ENCODE measurements around the gene TBC1D9.

TBC1D9 gene

DNA sequence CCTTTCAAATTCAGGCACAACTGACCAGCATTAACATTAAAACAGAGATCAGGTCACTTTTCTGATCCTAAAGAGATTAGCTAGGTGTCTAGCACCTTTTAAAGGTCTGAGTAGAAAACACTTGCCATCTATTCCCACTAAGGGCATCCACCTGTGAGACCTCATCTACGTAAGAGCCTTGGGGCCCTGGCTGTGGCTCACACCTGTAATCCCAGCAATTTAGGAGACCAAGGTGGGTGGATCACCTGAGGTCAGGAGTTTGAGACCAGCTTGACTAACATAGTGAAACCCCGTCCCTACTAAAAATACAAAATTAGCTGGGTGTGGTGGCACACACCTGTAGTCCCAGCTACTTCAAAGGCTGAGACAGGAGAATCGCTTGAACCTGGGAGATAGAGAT is 11.8 kb downstream of the TBC1D9 start:
- Histone ChIP-seq H2AFZ (ENCODE audit: low read length) (no peak overlapping the region), H3K27me3 (ENCODE audit: control insufficient read depth in 3 of 3, insufficient read depth in 3 of 3, low read depth in 1 of 3, low read length in 3 of 3) (no peaks in the 10 kb centered on the region), H3K4ac (ENCODE audit: low read length) (no peak overlapping the region), H4K91ac (ENCODE audit: low read depth, low read length, poor library complexity) (no peak overlapping the region), H3K4me3 (ENCODE audit: low read length in 2 of 2) (no peak overlapping the region), H3K36me3 (replicated peaks in 1 of 2; ENCODE audit: control insufficient read depth in 2 of 2, insufficient read depth in 2 of 2, low read length in 2 of 2) (no peaks in the 10 kb centered on the region), H2BK120ac (ENCODE audit: low read depth, low read length) (no peak overlapping the region), H3K79me1 (ENCODE audit: low read depth, low read length) (peaks cover 2% of the 10 kb centered on the region), H3K18ac (ENCODE audit: low read length) (no peak overlapping the region), H3K27ac (replicated peaks; ENCODE audit: low read length) (no peak overlapping the region), H2BK12ac (ENCODE audit: low read length) (no peak overlapping the region), H3K4me2 (ENCODE audit: insufficient read depth, low read length, poor library complexity, severe bottlenecking) (no peak overlapping the region), H4K8ac (ENCODE audit: low read depth, low read length) (no peak overlapping the region), H2BK15ac (ENCODE audit: low read length) (no peak overlapping the region), H3K9me3 (replicated peaks in 1 of 2; ENCODE audit: control insufficient read depth in 2 of 2, insufficient read depth in 1 of 2, low read depth in 1 of 2, low read length in 2 of 2) (peaks cover 0 to 3% of the 10 kb centered on the region in 2 donors), H3K9ac (ENCODE audit: low read depth, low read length, poor library complexity) (no peak overlapping the region), H3K14ac (ENCODE audit: low read length) (no peak overlapping the region), H3K4me1 (ENCODE audit: control insufficient read depth in 2 of 2, insufficient read depth in 1 of 2, low read depth in 1 of 2, low read length in 2 of 2) (peaks cover 5 to 7% of the 10 kb centered on the region in 2 donors), H2BK5ac (ENCODE audit: low read length) (no peak overlapping the region), H3K23ac (ENCODE audit: low read depth, low read length, poor library complexity) (no peak overlapping the region), H2AK5ac (ENCODE audit: low read depth, low read length) (no peak overlapping the region)
- WGBS, 2 donors (ENCODE audit: extremely low coverage in 2 of 2, insufficient read length in 2 of 2, insufficient replicate concordance in 1 of 2) = no CpG with 5 or more reads among the region's 3 CpGs
- DNase-seq (ENCODE audit: low spot score) = no peak

DNA sequence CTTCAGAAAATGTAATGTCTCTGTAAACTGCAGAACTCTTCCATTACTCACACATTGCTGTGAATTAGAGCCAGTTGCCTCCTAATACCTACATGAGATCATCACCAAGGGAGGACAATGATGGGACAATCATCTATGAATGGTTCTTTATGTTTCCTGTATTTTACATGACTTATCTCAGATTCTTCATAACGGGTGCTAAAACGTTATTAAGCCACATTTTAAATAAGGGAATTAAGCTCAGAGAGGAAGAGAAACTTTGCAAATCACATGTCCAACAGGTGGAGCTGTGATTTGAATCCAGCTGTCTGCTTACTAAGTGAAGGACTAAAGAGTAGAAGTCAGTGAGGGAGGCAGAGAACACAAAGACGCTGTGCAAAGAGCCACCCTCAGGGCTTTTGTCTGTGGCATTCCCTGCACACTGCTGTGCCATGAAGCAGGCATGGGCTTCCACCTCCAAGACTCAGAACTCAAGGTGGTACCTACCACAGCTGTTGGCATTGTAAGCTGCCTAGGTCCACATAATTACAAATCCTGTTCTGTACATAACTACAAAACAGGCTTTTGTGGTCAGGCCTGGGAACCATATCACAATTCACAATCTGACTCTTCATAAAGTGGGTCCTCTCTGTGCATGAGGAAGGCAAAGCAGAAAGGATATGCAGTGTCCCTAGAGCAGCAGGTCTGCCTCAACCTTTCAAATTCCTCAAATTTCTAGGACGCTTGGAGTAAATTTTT is 12.8 kb downstream of the TBC1D9 start:
- H4K8ac ChIP-seq (ENCODE audit: low read depth, low read length) = no peak overlapping the region
- WGBS, 2 donors (ENCODE audit: extremely low coverage in 2 of 2, insufficient read length in 2 of 2, insufficient replicate concordance in 1 of 2) = no CpG with 5 or more reads among the region's 4 CpGs
- peak overlapping the region; percentile 6 for H3K27ac ChIP-seq (replicated peaks; ENCODE audit: low read length)
- peaks cover 2% of the 10 kb centered on the region for H3K79me1 ChIP-seq (ENCODE audit: low read depth, low read length)
- peaks cover 5 to 7% of the 10 kb centered on the region in 2 donors for H3K4me1 ChIP-seq (ENCODE audit: control insufficient read depth in 2 of 2, insufficient read depth in 1 of 2, low read depth in 1 of 2, low read length in 2 of 2)
- peak; percentile 18 for DNase-seq (ENCODE audit: low spot score)
- H2BK5ac ChIP-seq (ENCODE audit: low read length) = no peak overlapping the region
- no peak overlapping the region for H2AK5ac ChIP-seq (ENCODE audit: low read depth, low read length)
- no peaks in the 10 kb centered on the region for H3K27me3 ChIP-seq (ENCODE audit: control insufficient read depth in 3 of 3, insufficient read depth in 3 of 3, low read depth in 1 of 3, low read length in 3 of 3)
- H2BK120ac ChIP-seq (ENCODE audit: low read depth, low read length) = no peak overlapping the region
- no peak overlapping the region for H3K18ac ChIP-seq (ENCODE audit: low read length)
- no peak overlapping the region for H3K4me3 ChIP-seq (ENCODE audit: low read length in 2 of 2)
- no peak overlapping the region for H4K91ac ChIP-seq (ENCODE audit: low read depth, low read length, poor library complexity)
- no peak overlapping the region for H2AFZ ChIP-seq (ENCODE audit: low read length)
- no peak overlapping the region for H3K9ac ChIP-seq (ENCODE audit: low read depth, low read length, poor library complexity)
- H2BK12ac ChIP-seq (ENCODE audit: low read length) = no peak overlapping the region
- H2BK15ac ChIP-seq (ENCODE audit: low read length) = no peak overlapping the region
- H3K36me3 ChIP-seq (replicated peaks in 1 of 2; ENCODE audit: control insufficient read depth in 2 of 2, insufficient read depth in 2 of 2, low read length in 2 of 2) = no peaks in the 10 kb centered on the region
- no peak overlapping the region for H3K23ac ChIP-seq (ENCODE audit: low read depth, low read length, poor library complexity)
- no peak overlapping the region for H3K14ac ChIP-seq (ENCODE audit: low read length)
- H3K9me3 ChIP-seq (replicated peaks in 1 of 2; ENCODE audit: control insufficient read depth in 2 of 2, insufficient read depth in 1 of 2, low read depth in 1 of 2, low read length in 2 of 2) = peaks cover 0 to 3% of the 10 kb centered on the region in 2 donors
- H3K4me2 ChIP-seq (ENCODE audit: insufficient read depth, low read length, poor library complexity, severe bottlenecking) = no peak overlapping the region
- H3K4ac ChIP-seq (ENCODE audit: low read length) = no peak overlapping the region

DNA sequence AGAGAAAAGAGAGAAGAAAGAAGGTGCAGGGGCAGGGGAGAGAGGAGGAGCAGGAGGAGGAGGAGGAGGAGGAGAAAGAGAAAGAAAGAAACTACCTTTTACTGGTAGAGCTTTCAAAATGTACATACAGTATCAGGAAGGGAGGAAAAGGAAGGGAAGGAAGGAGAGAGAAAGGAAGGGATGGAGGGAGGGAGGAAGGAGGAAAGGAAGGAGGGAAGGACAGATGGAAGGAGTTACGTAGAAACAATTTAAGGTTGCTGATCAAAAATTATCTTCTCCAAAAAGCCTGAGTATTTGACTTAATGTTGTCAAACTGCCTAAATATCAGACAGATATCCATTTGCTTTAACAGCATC is 13.4 kb downstream of the TBC1D9 start:
- no CpG with 5 or more reads among the region's 1 CpG for WGBS, 2 donors (ENCODE audit: extremely low coverage in 2 of 2, insufficient read length in 2 of 2, insufficient replicate concordance in 1 of 2)
- Histone ChIP-seq H2AK5ac (ENCODE audit: low read depth, low read length) (no peak overlapping the region), H2BK15ac (ENCODE audit: low read length) (no peak overlapping the region), H3K27ac (replicated peaks; ENCODE audit: low read length) (no peak overlapping the region), H2AFZ (ENCODE audit: low read length) (no peak overlapping the region), H3K79me1 (ENCODE audit: low read depth, low read length) (peaks cover 2% of the 10 kb centered on the region), H3K4me1 (ENCODE audit: control insufficient read depth in 2 of 2, insufficient read depth in 1 of 2, low read depth in 1 of 2, low read length in 2 of 2) (peaks cover 5 to 7% of the 10 kb centered on the region in 2 donors), H2BK120ac (ENCODE audit: low read depth, low read length) (no peak overlapping the region), H3K4ac (ENCODE audit: low read length) (no peak overlapping the region), H2BK5ac (ENCODE audit: low read length) (no peak overlapping the region), H3K18ac (ENCODE audit: low read length) (no peak overlapping the region), H3K9me3 (replicated peaks in 1 of 2; ENCODE audit: control insufficient read depth in 2 of 2, insufficient read depth in 1 of 2, low read depth in 1 of 2, low read length in 2 of 2) (peaks cover 0 to 3% of the 10 kb centered on the region in 2 donors), H3K23ac (ENCODE audit: low read depth, low read length, poor library complexity) (no peak overlapping the region), H3K36me3 (replicated peaks in 1 of 2; ENCODE audit: control insufficient read depth in 2 of 2, insufficient read depth in 2 of 2, low read length in 2 of 2) (no peaks in the 10 kb centered on the region), H3K4me2 (ENCODE audit: insufficient read depth, low read length, poor library complexity, severe bottlenecking) (no peak overlapping the region), H3K14ac (ENCODE audit: low read length) (no peak overlapping the region), H2BK12ac (ENCODE audit: low read length) (no peak overlapping the region), H3K4me3 (ENCODE audit: low read length in 2 of 2) (no peak overlapping the region), H3K27me3 (ENCODE audit: control insufficient read depth in 3 of 3, insufficient read depth in 3 of 3, low read depth in 1 of 3, low read length in 3 of 3) (no peaks in the 10 kb centered on the region), H3K9ac (ENCODE audit: low read depth, low read length, poor library complexity) (no peak overlapping the region), H4K91ac (ENCODE audit: low read depth, low read length, poor library complexity) (no peak overlapping the region), H4K8ac (ENCODE audit: low read depth, low read length) (no peak overlapping the region)
- no peak for DNase-seq (ENCODE audit: low spot score)

DNA sequence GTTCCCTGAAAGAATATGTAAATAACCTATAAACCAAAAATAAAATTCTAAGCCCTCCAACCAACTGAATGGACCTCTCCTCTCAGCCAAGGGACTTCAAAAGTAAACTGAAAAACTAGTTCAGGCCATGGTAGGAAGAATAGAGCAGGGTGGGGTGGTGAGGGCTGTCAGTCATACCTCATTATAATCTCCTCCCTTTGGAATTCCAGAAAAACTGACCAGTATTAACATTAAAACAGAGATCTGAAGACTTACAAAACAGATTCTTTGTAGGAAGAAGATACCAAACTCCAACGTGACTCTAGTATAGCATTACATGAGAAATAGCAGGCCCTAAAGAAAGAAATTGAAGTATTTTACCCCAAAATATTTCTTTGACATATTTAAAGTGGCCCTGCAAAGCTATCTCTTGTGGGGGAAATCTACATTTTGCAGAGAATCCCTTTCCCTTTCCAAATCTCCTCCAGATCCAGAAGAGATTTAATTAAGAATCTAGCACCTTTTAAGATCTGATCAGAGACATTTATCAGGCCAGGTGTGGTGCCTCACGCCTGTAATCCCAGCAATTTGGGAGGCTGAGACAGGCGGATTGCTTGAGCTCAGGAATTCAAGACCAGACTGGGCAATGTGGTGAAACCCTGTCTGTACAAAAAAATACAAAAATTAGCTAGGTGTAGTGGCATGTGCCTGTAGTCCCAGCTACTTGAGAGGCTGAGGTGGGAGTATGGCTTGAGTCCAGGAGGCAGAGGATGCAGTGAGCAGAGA is 15.1 kb downstream of the TBC1D9 start:
- H2BK12ac ChIP-seq (ENCODE audit: low read length) = no peak overlapping the region
- H2BK120ac ChIP-seq (ENCODE audit: low read depth, low read length) = no peak overlapping the region
- no peak overlapping the region for H2BK5ac ChIP-seq (ENCODE audit: low read length)
- no CpG with 5 or more reads among the region's 3 CpGs for WGBS, 2 donors (ENCODE audit: extremely low coverage in 2 of 2, insufficient read length in 2 of 2, insufficient replicate concordance in 1 of 2)
- H3K23ac ChIP-seq (ENCODE audit: low read depth, low read length, poor library complexity) = no peak overlapping the region
- H3K4me3 ChIP-seq (ENCODE audit: low read length in 2 of 2) = no peak overlapping the region
- H2AFZ ChIP-seq (ENCODE audit: low read length) = no peak overlapping the region
- peaks cover 7 to 10% of the 10 kb centered on the region in 2 donors for H3K4me1 ChIP-seq (ENCODE audit: control insufficient read depth in 2 of 2, insufficient read depth in 1 of 2, low read depth in 1 of 2, low read length in 2 of 2)
- H3K27ac ChIP-seq (replicated peaks; ENCODE audit: low read length) = no peak overlapping the region
- H3K36me3 ChIP-seq (replicated peaks in 1 of 2; ENCODE audit: control insufficient read depth in 2 of 2, insufficient read depth in 2 of 2, low read length in 2 of 2) = no peaks in the 10 kb centered on the region
- H3K27me3 ChIP-seq (ENCODE audit: control insufficient read depth in 3 of 3, insufficient read depth in 3 of 3, low read depth in 1 of 3, low read length in 3 of 3) = no peaks in the 10 kb centered on the region
- H4K8ac ChIP-seq (ENCODE audit: low read depth, low read length) = no peak overlapping the region
- H3K4me2 ChIP-seq (ENCODE audit: insufficient read depth, low read length, poor library complexity, severe bottlenecking) = no peak overlapping the region
- no peak overlapping the region for H3K14ac ChIP-seq (ENCODE audit: low read length)
- no peaks in the 10 kb centered on the region for H3K79me1 ChIP-seq (ENCODE audit: low read depth, low read length)
- no peak for DNase-seq (ENCODE audit: low spot score)
- H3K4ac ChIP-seq (ENCODE audit: low read length) = no peak overlapping the region
- H3K9ac ChIP-seq (ENCODE audit: low read depth, low read length, poor library complexity) = no peak overlapping the region
- no peak overlapping the region for H2BK15ac ChIP-seq (ENCODE audit: low read length)
- H3K9me3 ChIP-seq (replicated peaks in 1 of 2; ENCODE audit: control insufficient read depth in 2 of 2, insufficient read depth in 1 of 2, low read depth in 1 of 2, low read length in 2 of 2) = no peaks in the 10 kb centered on the region
- H2AK5ac ChIP-seq (ENCODE audit: low read depth, low read length) = no peak overlapping the region
- no peak overlapping the region for H3K18ac ChIP-seq (ENCODE audit: low read length)
- no peak overlapping the region for H4K91ac ChIP-seq (ENCODE audit: low read depth, low read length, poor library complexity)
